Measurements from ENCODE around the gene FSTL3. TPM values are rescaled to one million over a fixed set of nuclear protein-coding genes. Genes with fewer than 3 reads are reported as not detected.

The FSTL3 gene
- total RNA-seq, 1 experiment from 2014 or later, result 6.8 TPM

- H4K5ac ChIP-seq (ENCODE audit: insufficient read length, low read depth, low read length), result no peak overlapping the region
- no peaks in the 10 kb centered on the region for H3K4me1 ChIP-seq (ENCODE audit: insufficient read depth, low read length)
- no peak overlapping the region for H2BK20ac ChIP-seq (ENCODE audit: low read depth, low read length, poor library complexity, severe bottlenecking)
- no peak overlapping the region for H2BK12ac ChIP-seq (ENCODE audit: insufficient read length, low read depth, low read length)
- DNase-seq, result no peak
- H3K27ac ChIP-seq (ENCODE audit: insufficient read length, low read depth, low read length), result no peak overlapping the region
- no peak overlapping the region for H3K4me2 ChIP-seq (ENCODE audit: insufficient read depth, insufficient read length, low read length)
- no peaks in the 10 kb centered on the region for H3K27me3 ChIP-seq (ENCODE audit: insufficient read depth, low read length)
- no peaks in the 10 kb centered on the region for H3K9me3 ChIP-seq (ENCODE audit: control insufficient read depth, low read depth, low read length)
- no CpG with 5 or more reads among the region's 28 CpGs for WGBS (ENCODE audit: extremely low coverage, insufficient read length, low lambda C conversion rate)
- TF ChIP-seq CTCF (conservative IDR thresholded peaks at IDR 0.05), result no peak
- no peak overlapping the region; the same call in 1 of the 2 replicates for H3K14ac ChIP-seq (ENCODE audit: insufficient read depth, low read length)
- H3K79me2 ChIP-seq (ENCODE audit: insufficient read depth, low read length), result no peaks in the 10 kb centered on the region
- no peak overlapping the region for H3K4ac ChIP-seq (ENCODE audit: low read depth, low read length)
- no peak overlapping the region for H4K8ac ChIP-seq (replicated peaks; ENCODE audit: insufficient read length, low read depth, low read length)
- no peaks in the 10 kb centered on the region for H4K20me1 ChIP-seq (ENCODE audit: control insufficient read depth, insufficient read depth, insufficient read length)
- H2BK5ac ChIP-seq (ENCODE audit: insufficient read length, low read length), result no peak overlapping the region
- no peak overlapping the region for H2BK15ac ChIP-seq (ENCODE audit: low read depth, low read length)
- Mint-ChIP-seq H3K36me3 (ENCODE audit: insufficient read depth in 1 of 3, low read depth in 3 of 3) (peaks cover 10 to 28% (median 16%) of the 10 kb centered on the region in 3 experiments), H3K27ac (peak overlapping the region in 1 of 3 experiments; percentile 31; a peak in 1 of 7 replicates), H3K9me3 (no peaks in the 10 kb centered on the region), H3K4me1 (peaks cover under 1 to 1% of the 10 kb centered on the region in 2 experiments; a peak in 3 of 4 replicates), H3K4me3 (no peak overlapping the region), H3K27me3 (ENCODE audit: low read depth) (peaks cover 2% of the 10 kb centered on the region)
- no peak overlapping the region for H3K56ac ChIP-seq (ENCODE audit: insufficient read length, low read depth, low read length)
- no peak overlapping the region for H3T11ph ChIP-seq (ENCODE audit: low read length)
- H2AK5ac ChIP-seq (ENCODE audit: insufficient read length, low read length), result no peak overlapping the region
- H3K23me2 ChIP-seq (ENCODE audit: insufficient read length, low read depth, low read length, poor library complexity, severe bottlenecking), result no peaks in the 10 kb centered on the region
- no peak overlapping the region for H2BK120ac ChIP-seq (ENCODE audit: low read depth, low read length, poor library complexity, severe bottlenecking)
- no peak overlapping the region for H4K91ac ChIP-seq (ENCODE audit: insufficient read length, low read depth, low read length)
- no peaks in the 10 kb centered on the region for H3K79me1 ChIP-seq (ENCODE audit: insufficient read depth, low read depth, low read length, poor library complexity, severe bottlenecking)
- no peak overlapping the region for H3K9ac ChIP-seq (ENCODE audit: extremely low read depth, insufficient read length, low read length)
- H3K18ac ChIP-seq (ENCODE audit: insufficient read length, low read depth, low read length), result no peak overlapping the region
- H2AFZ ChIP-seq (ENCODE audit: low read length), result no peak overlapping the region
- H3K23ac ChIP-seq (ENCODE audit: insufficient read length, low read depth, low read length), result no peak overlapping the region
These were observed 31.8 kb upstream of the FSTL3 start for GRCh38 chr19:644363-644762.

Measured in H9 (cell line).